SKM-1 (cell line): ENCODE measurements around the gene CCR5AS.
"Not testable (repeated sequence)": the region's sequence is repeated elsewhere in the genome, so short reads cannot be mapped to it uniquely, and the experiment has no call there.

Source experiments
- DNase-seq: peaks from one replicate; lab custom pipeline; 2025; ENCODE audit not compliant: unreplicated experiment; lab: John Stamatoyannopoulos, UW

CCR5AS gene

DNA sequence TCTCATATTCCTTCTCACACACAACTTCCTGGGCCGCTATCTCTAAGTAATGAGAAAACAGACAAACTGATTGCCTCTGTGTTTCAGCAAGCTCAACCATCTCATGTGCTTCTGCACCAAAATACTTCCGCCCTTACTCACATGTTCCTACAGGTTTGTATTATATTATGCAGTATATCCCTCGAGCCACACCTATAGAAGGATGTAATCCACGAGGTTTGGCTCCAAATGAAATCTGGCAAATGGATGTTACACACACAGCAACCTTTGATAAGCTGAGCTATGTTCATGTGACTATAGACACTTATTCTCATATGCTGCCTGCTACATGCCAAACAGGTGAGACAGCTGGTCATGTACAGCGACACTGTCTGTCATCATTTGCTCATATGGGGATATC, 22.8 kb upstream of the CCR5AS start:
- DNase-seq = no peak

DNA sequence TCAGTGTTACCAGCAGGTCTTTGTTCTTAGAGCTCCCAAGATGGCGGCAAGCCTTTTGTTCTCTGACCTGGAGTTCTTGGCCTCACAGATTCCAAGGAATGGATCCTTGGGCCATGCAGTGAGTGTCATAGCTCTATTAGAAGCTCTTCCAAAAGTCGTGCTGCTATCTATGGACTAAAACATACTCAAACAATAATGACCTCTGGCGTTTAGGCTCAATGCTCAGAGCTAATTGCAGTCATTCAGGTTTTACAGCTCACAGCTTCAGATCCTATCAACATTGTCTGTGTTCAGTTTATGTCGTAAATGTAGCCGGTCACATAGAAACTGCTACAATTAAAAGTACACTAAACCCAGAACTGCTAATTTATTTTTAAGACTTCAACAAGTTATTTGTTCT, 22.4 kb upstream of the CCR5AS start:
- no peak for DNase-seq

DNA sequence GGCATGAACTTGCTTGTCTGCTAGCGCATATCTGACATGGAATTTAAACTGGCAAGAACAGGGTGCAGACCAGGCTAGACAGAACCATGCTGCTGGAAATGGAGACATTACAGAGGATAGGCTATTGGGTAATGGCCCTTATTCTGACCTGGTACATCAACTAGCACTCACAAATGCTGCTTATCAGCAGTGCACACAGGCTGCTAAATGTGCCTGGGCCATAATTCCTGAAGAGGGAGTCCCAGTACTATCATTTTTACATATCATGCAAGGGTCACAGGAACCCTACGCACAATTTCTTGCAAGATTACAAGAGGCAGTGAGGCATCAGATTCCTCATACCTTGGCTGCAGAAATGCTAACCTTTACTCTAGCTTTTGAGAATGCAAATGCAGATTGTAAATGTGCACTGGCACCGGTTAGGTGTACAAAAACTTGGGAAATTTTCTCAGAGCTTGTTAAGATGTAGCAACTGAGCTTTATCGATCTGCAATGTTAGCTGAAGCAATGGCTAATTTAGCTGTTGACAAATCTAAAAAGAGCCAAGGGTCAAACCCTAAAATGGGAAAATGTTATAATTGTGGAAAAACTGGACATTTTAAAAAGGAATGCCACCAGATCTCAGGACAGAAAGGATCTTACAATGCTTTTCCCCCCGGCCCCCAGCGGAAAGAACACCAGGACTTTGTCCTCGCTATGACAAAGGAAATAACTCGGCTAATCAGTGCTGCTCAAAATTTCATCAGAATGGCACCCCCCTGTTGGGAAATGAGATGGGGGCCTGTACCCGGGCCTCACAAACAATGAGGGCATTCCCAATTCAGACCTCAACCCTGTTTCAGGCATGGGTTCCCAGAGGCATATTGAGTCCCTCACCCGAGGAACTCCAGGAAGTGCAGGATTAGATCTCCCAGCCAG, 21.3 kb upstream of the CCR5AS start:
- DNase-seq = no peak

DNA sequence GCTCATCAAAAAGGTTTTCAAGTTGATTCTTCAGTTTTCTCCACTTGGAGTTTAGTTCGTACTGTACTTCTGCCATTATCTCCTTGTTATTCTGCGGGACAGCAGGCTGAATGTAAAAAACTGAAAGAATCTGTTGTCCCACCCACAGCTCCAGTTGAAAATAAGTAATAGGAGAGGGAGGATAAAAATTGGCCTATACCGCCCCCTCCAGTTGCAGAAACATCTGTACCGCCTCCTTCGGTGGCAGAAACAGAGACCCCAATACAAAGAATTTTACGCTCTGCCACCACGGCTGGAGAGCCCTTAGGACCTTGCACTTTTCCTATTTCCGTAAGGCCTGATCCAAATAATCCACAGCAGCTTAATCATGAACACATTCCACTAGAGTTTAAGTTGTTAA, 20.5 kb upstream of the CCR5AS start:
- DNase-seq = not testable (repeated sequence)

DNA sequence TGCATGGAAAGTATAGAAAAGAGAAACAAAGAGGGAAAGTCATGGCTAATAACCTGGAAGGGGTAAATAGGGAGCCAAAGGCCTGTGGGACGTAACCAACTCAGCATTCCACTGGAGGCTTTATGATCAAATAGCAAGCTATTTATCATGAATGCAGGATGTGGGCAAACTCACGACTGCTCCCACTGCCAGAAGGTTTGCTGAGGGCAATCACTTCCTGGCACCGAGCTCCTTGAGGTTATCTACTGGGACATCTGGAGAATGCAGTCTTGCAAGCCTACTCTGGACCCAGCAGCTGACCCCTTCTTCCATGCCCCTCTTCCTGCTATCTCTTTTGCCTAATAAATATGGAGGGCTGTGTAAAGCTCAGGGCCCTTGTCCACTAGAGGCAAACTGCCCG, 19.6 kb upstream of the CCR5AS start:
- DNase-seq = not testable (repeated sequence)

DNA sequence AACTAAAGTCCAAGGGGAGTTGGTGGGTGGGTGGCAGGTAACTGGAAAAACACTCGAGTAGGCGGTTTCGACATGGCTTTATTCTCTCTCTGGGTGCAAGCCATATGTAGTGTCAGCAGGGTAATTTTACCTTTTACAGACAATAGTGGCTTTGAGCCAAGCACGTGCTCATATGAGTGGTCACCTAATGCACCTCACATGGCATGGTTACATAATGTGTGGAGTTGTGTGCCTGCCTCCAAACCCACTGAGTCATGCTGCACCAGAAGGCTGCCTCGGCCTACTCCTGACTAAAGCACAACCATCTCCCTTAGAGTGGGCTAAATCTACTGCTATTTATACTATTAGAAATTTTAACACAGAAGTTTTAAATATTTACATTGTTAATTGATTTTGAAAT, 16.7 kb upstream of the CCR5AS start:
- no peak for DNase-seq

DNA sequence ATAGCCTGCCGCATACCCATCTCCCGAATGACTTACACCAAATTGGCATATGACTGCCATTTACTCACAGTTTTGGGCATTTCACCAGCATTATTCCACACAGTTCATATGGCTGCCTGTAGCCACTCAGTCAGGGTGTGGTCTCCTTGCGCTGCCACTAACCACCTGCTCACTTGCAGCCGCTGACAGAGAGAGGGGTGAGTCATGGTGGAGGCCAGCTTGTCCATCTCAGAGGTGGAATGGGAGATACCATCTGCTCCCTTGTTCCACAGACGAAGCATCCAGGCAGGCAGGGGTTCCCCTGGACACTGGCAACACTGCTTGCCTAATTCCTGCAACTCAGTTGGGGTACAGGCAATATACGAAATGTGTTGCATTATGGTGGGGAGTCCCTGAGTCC, 15.8 kb upstream of the CCR5AS start:
- no peak for DNase-seq

DNA sequence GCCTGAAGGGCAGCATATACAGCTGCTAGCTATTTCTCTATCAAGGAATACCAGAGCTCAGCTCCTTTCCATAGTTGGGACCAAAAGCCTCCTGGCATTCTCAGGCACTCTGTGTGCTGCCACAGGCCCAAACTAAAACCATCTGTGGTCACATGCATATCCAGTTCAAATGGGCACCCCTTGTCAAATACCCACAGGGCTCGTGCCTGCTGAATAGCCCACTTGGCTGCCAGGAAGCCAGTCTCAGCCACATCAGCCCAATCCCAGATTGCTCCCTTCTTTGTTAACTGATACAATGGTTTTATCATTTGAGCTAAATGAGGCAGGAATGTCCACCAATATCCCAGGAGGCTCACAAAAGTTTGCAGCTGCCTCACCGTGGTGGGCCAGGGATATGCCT, 14.1 kb upstream of the CCR5AS start:
- DNase-seq = no peak

DNA sequence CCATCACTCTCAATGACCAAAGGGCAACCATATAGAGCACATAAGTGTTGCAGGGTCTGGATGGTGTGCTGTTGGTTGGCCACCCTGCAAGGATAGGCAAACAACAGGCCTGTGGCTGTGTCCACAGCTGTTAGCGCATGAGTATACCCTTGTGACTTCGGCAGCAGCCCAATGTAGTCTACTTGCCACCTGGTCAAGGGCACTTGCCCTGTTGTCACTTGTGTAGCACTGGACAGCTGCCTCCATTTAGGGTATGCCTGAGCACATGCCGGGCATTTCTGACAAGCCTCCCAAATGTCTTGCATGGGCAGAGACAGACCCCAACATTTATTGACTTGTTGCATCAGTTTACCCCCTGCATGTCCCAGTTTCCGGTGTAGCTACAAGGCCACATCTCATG, 12.9 kb upstream of the CCR5AS start:
- DNase-seq = no peak

DNA sequence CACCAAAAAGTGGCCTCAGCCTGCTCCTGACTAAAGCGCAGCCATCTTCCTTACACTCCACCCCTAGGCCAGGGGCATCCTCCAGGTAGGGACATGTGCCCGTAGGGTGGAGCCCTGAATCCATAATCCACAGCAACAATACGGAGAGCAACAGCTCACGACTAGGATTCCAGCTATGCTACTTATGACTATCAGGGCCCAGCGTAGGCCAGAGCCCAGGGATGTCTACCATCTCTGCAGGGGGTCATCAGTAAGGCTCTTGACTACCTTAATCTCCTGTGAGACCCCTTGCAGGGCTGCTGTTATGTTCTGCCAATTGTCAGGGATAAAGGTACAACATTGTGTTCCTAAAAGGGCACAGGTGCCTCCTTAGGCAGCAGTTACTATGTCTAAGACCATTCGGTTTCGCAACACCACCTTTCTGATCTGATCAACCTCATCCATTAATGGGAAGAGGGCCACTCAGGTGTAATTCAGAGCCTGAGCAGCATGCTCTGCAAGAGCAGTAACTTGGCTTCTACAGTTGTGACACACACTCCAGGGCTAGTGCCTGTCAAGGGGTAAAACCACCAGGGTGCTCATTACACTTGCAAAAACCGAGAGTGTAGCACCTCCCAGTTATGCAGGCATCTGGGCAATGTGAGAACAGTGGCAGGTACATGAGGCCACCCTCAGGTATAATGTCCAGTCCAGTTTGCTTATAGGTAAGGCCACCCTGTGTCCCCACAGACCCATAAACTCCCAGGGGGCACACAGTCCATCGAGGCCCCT, 11.2 kb upstream of the CCR5AS start:
- no peak for DNase-seq

DNA sequence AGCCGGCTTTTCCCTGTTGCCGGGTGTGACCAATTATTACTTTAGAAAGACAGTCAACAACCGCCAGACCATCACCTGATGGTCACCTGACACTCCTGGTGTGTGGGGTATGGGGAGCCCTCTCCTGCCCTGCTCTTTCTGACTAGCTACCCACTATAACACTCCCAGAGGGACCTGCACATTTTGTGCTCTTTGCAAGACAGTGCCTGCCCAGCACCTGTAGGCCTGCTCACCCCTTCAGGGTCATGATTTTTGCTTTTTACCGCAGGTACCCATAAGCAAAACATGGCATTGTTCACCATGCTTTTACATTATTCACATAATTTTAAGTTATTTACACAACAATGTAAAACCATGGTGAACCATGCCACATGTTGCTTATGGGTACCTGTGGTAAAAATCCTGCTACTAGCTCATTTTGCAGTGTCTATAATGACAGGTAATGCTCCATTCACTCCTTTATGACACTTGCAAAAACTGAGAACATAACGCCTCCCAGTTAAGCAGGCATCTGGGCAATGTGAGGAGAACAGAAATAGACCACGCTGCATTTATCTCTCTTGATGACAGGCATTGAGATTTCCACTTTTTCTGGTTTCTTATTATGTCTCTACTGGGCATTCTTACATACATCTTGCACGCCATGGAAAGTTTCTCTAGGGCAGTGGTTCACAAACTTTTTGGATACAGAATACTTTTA, 10.1 kb upstream of the CCR5AS start:
- no peak for DNase-seq

DNA sequence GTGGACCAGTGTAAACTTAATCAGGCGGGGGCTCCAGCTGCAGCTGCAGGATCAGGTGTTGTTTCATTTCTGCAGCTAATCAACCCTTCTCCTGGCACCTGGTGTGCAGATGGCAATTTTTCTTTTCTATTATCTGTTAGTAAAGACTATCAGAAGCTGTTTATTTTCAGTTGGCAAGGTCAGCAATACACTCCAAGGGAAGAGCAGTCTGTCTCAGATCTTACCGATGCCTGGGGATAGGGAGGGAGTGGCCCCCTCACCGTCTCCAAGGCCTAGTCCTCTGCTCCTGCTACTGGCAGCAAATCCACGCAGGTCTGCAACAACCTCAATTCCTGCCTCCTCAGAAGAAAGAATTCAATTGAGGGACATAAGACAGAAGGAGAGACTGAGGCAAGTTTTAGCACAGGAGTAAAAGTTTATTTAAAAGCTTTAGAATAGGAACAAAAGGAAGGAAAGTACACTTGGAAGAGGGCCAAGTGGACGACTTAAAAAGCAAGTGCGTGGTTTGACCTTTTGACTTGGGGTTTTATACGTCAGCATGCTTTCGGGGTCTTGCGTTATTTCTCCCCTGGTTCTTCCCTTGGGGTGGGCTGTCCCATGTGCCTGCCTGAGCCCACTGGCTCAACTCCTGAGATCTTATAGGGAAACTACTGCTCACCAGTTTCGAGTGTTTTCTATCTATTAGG, 9.4 kb upstream of the CCR5AS start:
- DNase-seq = no peak

DNA sequence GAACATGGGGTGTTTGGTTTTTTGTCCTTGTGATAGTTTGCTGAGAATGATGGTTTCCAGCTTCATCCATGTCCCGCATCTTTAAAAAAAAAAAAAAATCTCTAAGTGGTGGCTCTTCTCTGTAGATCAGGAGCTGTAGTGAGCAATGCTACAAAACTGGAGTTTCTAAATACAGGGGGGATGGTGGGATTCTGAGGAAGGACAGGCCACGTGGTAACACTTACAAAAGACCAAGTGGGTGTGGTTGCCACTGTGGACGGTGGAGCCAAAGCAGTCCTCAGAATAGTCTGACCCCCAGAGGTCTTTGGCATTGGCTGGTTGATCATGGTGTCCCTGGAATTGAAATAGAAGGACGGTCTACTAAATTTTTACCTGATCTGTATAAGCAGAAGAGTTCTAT, 7.9 kb upstream of the CCR5AS start:
- no peak for DNase-seq

DNA sequence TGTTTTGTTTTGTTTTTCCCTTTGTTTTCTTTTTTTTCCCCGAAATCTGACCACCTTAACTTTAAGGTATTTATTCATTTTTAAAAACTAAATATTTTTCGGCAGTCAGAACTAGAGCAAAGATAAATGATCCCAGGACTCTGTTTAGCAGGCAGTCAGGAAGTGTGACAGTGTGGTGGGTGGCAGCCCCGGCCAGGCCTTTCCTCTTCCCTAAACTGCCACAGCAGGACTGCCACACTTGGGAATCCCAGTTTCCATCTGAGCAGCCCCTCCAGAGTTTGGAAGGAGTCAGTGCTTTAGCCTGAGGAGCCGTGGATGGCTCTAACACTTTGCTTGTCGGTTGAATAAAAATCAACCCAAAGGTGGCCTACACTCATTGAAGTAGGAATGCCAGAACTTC, 7.1 kb upstream of the CCR5AS start:
- DNase-seq = no peak

DNA sequence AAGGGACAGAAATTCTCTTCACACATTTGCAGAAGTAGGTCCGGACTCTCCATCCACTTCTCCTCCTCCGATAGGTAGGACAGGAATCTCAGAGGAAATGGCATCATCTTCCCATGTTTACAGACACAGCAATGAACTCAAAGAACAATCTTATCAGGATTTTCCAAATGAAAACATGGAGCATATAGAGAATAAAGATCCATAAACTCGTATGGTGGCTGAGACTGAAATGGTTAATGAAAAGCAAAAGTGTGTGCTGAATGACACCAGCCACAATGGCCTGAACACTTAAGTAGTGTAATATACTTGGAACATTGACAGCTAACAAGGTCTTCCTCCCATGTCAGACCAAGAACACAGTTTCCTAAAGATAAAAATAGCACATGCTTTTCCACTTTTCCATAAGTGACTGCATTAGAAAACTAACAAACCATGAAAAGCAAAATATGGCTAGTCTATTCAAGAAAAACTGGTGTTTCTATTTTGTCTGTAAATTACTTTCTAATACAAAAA, 6.0 kb upstream of the CCR5AS start:
- DNase-seq = no peak

DNA sequence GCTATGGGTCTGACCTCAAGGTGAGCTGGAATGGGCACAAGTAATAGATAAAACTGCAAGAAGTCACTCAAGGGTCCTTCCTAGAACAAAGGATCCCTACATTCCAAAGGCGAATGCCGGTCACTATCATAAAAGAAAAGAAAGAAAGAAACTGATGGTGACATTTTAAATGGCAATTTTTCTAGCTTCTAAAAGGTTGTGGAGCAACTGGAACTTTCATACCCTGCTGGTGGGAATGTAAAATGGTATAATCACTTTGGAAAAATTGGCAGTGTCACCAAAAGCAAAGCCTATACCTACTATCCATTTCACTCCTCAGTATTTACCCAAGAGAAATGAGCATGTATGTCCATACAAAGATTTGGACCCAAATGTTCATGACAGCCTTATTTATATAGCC, 4.4 kb upstream of the CCR5AS start:
- DNase-seq = no peak

DNA sequence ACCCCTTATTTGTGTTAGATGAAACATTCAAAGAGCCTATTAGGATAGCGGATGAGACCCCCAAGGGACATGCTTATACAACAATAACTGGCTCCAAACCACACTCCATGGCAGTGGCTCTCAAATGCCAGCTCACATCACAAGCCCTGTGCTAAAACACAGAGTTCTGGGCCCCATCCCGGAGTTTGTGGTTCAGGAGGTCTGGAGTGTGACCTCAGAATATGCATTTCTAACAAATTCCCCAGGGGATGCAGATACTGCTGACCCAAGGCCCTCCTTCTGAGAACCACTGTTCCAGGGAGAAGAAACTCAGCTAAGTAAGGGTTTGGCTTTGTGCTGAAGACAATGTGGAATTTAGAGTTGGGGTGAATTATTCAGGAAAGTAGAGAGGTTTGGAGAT, 3.8 kb upstream of the CCR5AS start:
- no peak for DNase-seq

DNA sequence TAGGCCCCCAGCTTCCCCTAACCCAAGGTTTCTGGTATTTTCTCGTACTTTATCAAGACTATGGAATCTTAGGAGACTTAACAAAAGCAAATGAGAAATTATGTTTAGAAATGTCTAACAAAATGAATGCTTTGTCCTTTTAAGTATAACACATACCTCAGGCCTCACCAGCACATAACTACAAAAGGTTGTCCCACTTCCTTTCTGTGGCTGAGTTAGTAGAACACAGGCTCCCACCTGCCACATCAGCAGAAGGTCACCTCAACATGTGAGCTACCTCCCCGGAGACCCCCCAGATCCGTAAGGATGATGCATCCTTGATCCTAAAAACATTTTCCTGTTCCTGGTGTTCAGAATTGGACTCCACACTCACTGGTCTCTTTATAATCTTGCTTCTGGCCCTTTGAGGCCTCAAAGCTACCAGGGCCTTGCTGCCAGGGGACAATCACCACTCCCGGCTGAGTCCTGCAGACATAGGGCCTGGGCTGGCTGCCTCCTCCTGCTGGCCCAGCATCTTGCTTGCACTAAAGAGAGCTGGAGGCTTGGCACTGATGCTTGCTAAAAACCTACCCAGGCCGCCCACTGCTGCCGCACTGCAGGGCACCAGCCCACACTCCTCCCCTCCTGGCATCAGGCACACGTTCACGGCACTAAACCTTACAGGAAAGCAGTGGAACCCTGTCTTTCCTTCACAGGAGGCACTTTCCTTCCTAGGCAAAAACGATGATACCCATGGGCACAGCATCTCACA, 3.0 kb upstream of the CCR5AS start:
- DNase-seq = no peak

DNA sequence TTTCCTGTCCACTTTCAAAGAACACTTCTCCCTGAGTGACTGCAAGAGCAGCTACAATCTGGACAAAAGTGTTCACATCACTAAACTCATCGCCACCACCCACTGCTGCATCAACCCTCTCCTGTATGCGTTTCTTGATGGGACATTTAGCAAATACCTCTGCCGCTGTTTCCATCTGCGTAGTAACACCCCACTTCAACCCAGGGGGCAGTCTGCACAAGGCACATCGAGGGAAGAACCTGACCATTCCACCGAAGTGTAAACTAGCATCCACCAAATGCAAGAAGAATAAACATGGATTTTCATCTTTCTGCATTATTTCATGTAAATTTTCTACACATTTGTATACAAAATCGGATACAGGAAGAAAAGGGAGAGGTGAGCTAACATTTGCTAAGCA, 2.0 kb upstream of the CCR5AS start:
- DNase-seq = no peak

DNA sequence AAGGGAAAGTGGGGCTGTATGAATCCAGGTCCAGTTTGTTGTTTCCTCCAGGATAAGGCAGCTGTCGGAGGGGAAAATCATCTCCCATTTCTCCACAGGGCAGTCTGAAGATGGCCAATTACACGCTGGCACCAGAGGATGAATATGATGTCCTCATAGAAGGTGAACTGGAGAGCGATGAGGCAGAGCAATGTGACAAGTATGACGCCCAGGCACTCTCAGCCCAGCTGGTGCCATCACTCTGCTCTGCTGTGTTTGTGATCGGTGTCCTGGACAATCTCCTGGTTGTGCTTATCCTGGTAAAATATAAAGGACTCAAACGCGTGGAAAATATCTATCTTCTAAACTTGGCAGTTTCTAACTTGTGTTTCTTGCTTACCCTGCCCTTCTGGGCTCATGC, 1.1 kb upstream of the CCR5AS start:
- no peak for DNase-seq
